CD4-positive, alpha-beta T cell treated with Interleukin-21 for 1 hour (primary cell): ENCODE results near the gene ATP5PD.
"Not testable (repeated sequence)": the region's sequence is repeated elsewhere in the genome, so short reads cannot be mapped to it uniquely, and the experiment has no call there.

Experiments used
- DNase-seq: peaks from one replicate; pipeline ENCODE4 v3.0.0-alpha.2; 2020

Gene ATP5PD

GRCh38 chr17:75049057-75049456 is 2.3 kb upstream of the ATP5PD start:
- no peak for DNase-seq

GRCh38 chr17:75048249-75048878 is 1.6 kb upstream of the ATP5PD start:
- no peak for DNase-seq

- DNase-seq: no peak
Observed at GRCh38 chr17:75047398-75048098, 779 bp upstream of the ATP5PD start.

GRCh38 chr17:75045946-75046406 is 793 bp downstream of the ATP5PD start:
- DNase-seq: not testable (repeated sequence)

GRCh38 chr17:75044716-75045115 is 2.1 kb downstream of the ATP5PD start:
- DNase-seq: no peak

DNA sequence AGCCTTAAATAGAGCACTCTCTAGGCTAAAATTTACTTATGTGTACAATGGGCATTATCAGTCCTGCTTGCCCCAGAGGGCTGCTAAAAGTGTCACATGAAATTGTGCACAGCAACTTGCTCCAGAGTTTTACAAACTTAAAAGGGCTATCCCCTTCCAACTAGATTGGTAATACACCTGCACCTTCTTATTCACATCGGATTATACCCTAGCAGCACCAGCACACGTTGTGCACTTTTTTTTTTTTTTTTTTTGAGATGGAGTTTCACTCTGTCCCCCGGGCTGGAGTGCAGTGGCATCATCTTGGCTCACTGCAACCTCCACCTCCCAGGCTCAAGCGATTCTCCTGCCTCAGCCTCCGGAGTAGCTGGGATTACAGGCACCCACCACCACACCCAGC is 3.0 kb downstream of the ATP5PD start:
- not testable (repeated sequence) for DNase-seq

DNA sequence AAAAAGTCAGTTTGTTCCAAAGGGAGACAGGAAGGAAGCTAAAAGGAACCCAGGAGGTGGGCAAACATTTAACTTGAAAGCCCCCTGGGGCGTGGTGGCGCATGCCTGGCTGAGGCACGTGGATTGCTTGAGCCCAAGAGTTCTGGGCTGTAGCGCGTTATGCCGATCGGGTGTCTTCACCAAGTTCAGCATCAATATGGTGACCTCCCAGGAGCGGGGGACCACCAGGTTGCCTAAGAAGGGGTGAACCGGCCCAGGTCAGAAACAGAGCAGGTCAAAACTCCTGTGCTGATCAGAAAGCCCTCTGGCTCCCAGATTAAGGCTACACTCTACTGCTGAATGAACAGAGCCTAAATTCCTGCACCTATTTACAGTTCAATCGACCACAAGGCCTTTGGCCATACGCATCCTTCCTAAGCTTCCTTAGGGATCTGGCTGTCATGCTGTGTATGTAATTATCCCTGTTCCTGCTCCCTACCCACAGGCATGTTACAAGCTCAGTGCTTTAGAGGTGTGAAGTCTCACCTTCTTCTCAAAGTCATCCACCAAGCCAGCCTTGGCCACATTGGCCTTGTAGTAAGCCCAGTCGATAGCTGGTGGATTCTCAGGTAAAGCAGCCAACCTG is 5.0 kb downstream of the ATP5PD start:
- DNase-seq: no peak

DNA sequence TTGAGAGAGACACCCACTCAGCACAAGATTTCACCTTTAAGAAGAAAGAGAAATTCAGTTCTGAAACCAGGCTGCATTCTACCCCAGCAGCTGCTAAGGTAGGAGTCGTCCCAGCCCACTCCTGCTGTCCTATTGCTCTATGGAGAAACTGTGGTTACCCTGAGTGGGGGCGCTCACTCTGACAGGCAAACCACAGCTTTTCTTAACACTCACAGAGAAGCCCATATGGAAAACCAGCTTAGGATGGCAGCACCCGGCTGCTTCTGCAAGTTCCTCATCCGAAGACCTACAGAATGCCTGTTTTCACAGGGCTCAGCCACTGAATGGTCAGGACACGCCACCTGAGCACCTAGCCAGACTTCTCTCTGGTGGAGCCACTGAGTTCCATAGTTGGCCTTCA is 7.5 kb downstream of the ATP5PD start:
- no peak for DNase-seq

- DNase-seq: peak; percentile 95
Observed at GRCh38 chr17:75036643-75037268, 10.0 kb downstream of the ATP5PD start.

GRCh38 chr17:75034236-75034908 is 12.4 kb downstream of the ATP5PD start:
- DNase-seq: peak; percentile 88

DNA sequence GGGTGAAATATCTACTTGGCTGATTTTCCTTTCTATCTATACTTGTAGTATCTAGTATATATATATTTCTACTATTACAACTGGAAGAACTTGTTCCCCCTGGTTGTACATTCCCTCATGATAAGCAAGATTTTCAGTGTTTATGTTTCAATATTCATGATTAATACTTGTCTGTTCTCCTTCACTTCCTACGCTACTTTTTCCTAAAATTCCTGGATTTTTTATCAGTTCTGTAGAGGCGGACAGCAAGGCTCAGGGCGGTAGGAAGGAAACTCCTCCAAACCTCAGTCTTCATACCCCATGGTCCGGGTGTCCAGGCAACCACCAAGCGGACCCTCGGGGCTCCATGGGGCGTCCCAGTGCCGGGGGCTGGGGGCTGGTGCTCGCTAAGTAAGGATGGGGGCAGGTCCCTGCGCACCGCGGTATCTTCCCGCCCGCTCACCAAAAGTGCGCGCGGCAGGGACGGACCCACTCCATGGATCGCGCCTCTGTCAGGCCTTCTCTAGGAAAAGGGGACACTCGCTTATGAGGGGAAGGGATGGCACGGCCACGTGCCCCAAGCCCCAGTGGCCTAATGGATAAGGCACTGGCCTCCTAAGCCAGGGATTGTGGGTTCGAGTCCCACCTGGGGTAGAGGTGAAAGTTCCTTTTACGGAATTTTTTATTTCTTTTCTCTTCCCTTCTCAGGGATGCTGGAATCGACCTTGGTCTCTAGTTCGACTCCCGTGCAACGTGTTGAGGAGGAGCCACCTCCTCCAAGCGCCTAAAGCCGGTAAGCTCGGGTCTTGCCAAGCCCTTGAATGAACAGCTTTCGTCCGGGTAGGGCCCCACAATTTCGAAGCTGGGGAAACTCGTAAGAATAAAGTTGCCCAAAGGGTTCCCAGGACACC is 13.2 kb downstream of the ATP5PD start:
- DNase-seq: peak; percentile 91

GRCh38 chr17:75032720-75033280 is 14.0 kb downstream of the ATP5PD start:
- peak; percentile 31 for DNase-seq

DNA sequence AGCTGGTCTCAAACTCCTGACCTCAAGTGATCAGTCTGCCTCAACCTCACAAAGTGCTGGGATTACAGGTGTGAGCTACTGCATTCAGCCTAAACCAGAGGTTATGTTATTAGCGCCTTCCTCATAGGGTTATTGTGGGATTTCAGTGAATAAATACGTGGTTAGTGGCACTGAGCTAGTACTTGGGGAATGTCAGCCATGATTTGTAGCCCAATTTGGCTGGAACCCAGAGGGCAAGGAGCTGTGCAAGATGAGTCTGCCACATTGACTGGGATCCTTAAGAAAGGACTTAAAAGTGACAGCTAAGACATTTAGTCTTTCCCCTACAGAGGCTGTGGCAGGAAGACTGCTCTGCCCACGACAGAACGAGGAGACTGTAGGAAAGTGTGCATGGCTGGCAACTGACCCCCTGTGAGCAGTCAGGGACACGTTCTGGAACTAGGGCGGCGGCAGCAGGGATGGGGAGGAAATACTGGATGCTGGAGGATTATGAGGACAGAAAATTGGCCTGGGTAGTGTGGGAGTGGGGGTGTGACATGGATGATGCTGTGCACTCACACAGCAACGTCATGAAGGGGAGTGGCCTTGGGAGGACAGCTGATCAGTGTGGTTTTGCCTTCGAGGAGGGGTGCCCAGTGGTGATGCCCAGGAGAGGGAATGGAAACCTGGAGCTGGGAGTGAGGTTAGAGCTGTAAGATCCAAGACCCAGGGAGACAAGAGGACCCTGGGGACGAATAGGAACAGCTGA is 14.6 kb downstream of the ATP5PD start:
- peak; percentile 74 for DNase-seq

- no peak for DNase-seq
Observed at GRCh38 chr17:75030161-75030560, 16.6 kb downstream of the ATP5PD start.

- DNase-seq: not testable (repeated sequence)
Observed at GRCh38 chr17:75026650-75027049, 20.1 kb downstream of the ATP5PD start.

DNA sequence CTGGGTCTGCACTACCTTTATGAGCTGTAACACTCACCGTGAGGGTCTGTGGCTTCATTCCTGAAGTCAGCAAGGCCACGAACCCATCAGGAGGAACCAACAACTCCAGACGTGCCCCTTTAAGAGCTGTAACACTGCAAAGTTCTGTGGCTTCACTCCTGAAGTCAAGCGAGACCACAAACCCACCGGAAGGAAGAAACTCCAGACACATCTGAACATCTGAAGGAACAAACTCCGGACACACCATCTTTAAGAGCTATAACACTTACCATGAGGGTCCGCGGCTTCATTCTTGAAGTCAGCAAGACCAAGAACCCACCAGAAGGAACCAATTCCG is 21.4 kb downstream of the ATP5PD start:
- DNase-seq: not testable (repeated sequence)

DNA sequence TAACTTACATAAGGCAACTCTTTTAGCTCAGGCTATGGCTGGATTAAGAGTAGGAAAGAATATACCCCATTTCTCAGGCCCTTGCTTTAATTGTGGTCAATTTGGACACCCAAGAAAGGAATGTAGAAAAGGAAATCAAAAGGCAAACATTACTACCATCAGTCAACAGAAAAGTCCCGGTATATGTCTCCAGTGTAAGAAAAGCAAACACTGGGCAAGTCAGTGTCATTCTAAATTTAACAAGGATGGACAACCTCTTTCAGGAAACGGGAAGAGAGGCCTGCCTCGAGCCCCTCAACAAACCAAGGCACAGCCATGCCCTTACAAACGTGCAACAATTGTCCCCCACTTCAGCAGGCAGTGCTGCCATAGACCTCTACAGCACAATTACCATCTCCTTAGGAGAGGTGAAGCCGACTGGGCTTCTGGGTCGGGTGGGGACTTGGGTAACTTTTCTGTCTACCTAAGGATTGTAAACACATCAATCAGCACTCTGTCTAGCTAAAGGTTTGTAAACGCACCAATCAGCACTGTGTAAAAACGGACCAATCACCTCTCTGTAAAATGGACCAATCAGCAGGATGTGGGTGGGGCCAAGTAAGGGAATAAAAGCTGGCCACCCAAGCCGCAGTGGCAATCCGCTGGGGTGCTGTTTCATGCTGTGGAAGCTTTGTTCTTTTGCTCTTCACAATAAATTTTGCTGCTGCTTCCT is 21.9 kb downstream of the ATP5PD start:
- DNase-seq: peak; percentile 53

- no peak for DNase-seq
Observed at GRCh38 chr17:75020331-75021110, 26.2 kb downstream of the ATP5PD start.

GRCh38 chr17:75019710-75020109 is 27.1 kb downstream of the ATP5PD start:
- DNase-seq: no peak
